Activated T-cell treated with anti-CD3 and anti-CD28 coated beads, Interleukin-2, amount 50 U/mL, for 72 hours (primary cell): ENCODE results near the gene CLDN24. TPM values are rescaled to one million over a fixed set of nuclear protein-coding genes. Genes with fewer than 3 reads are reported as not detected.
"Not testable (repeated sequence)": the region's sequence is repeated elsewhere in the genome, so short reads cannot be mapped to it uniquely, and the experiment has no call there.

Experiments
- ATAC-seq, 2 donors: fragments of 150-1000 bp; cut with Tn5 transposase; replicated peaks in 1 of 2; 2 replicates each; pipeline ENCODE4 v1.10.0; 2021; ENCODE audit warnings: moderate library complexity in 2 of 2, mild to moderate bottlenecking in 1 of 2
- DNase-seq, 2 donors: peaks; one replicate each; pipeline ENCODE4 v3.0.0; 2021 to 2022; ENCODE audit warnings: mixed read lengths in 1 of 2
- H3K27ac Mint-ChIP-seq: one replicate; pipeline ENCODE4 v1.8.0; 2022; ENCODE audit warnings: mild to moderate bottlenecking, moderate library complexity, mixed read lengths
- H3K27me3 Mint-ChIP-seq: one replicate; pipeline ENCODE4 v1.8.0; 2022; ENCODE audit warnings: low read depth, mixed read lengths
- H3K36me3 Mint-ChIP-seq, 2 donors: one replicate each; pipeline ENCODE4 v1.8.0; 2022; ENCODE audit warnings: mixed read lengths in 2 of 2, mild to moderate bottlenecking in 1 of 2; ENCODE audit not compliant: insufficient read depth in 2 of 2
- H3K4me1 Mint-ChIP-seq: one replicate; pipeline ENCODE4 v1.8.0; 2022; ENCODE audit warnings: low read depth, mixed read lengths
- H3K4me3 Mint-ChIP-seq, 2 donors: one replicate each; pipeline ENCODE4 v1.8.0; 2022; ENCODE audit warnings: mild to moderate bottlenecking in 2 of 2, mixed read lengths in 2 of 2, moderate library complexity in 2 of 2
- H3K9me3 Mint-ChIP-seq, 2 donors: one replicate each; pipeline ENCODE4 v1.8.0; 2022; ENCODE audit warnings: mixed read lengths in 2 of 2
- total RNA-seq, 2 donors: library from RNA; stranded (reverse); gene quantifications; one replicate each; pipeline ENCODE4 v1.2.3, GENCODE V29; 2022

The CLDN24 gene
- total RNA-seq, 2 donors from 2014 or later = not detected

DNA sequence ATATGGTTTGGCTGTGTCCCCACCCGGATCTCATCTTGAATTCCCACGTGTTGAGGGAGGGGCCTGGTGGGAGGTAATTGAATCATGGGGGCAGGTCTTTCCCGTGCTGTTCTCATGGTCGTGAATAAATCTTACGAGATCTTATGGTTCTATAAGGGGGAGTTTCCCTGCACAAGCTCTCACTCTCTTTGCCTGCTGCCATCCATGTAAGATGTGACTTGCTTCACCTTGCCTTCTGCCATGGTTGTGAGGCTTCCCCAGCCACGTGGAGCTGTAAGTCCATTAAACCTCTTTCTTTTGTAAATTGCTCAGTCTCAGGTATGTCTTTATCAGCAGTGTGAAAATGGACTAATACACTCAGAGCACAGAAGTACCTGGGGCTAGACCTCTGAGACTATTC lies 4.2 kb upstream of the CLDN24 start:
- H3K27me3 Mint-ChIP-seq, H3K27ac Mint-ChIP-seq, H3K4me1 Mint-ChIP-seq, H3K4me3 Mint-ChIP-seq, H3K36me3 Mint-ChIP-seq, ATAC-seq, H3K9me3 Mint-ChIP-seq, DNase-seq: not testable (repeated sequence)

DNA sequence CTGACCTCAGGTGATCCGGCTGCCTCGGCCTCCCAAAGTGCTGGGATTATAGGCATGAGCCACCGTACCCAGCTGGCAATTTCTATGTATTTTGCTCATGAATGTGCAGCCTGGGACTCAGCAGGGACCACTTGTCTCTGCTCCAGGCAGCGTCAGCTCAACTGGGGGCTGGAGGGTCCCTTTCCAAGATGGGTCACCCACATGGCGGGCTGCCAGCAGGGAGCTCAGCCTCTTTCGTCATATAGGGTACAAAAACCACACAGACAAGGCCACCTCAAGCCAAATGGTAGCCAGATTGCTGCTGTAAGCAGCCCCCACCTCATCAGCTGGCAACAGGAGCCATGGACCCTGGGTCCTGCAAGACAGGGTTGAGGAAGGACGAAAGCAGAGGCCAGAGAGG lies 2.4 kb upstream of the CLDN24 start:
- Mint-ChIP-seq H3K4me3 (no peak overlapping the region), H3K9me3 (peaks cover 0 to 3% of the 10 kb centered on the region in 2 donors), H3K27me3 (peaks cover 9% of the 10 kb centered on the region), H3K36me3 (peaks cover 0 to 4% of the 10 kb centered on the region in 2 donors), H3K4me1 (no peaks in the 10 kb centered on the region), H3K27ac (no peak overlapping the region)
- ATAC-seq (no peak), DNase-seq (no peak)

DNA sequence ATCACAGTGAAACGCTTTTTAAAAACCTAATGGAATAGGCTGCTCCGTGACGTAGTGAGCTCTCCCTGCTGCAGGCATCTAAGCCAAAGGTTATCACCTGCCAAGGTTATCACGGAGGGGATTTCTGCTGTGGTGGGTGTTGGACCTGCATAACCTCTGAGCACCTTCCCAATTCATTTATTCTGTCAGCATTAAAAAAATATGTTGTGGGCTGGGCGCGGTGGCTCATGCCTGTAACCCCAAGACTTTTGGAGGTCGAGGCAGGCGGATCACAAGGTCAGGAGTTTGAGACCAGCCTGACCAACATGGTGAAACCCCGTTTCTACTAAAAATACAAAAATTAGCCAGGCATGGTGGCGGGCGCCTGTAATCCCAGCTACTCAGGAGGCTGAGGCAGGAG lies 1.8 kb upstream of the CLDN24 start:
- not testable (repeated sequence) for H3K27me3 Mint-ChIP-seq, H3K4me3 Mint-ChIP-seq, H3K36me3 Mint-ChIP-seq, H3K27ac Mint-ChIP-seq, H3K4me1 Mint-ChIP-seq, ATAC-seq, DNase-seq, H3K9me3 Mint-ChIP-seq

DNA sequence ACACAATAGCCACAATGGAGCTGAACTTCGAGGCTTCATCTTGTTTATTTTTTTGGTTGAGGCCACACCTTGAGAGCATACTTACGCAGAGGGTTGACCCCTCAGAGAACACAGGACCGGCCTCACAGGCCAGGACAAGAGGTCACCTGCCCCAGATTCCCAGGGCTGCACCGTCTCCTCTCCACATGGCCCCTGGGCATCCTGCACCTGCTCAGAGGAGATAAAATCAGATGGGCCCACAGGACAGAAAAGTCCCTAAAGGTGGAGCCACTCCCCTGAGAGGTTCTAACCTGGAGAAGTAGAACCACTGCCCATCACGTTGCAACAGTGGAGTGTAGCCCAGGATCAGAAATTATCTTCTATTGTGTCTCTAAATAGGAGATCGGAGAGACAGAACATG lies 1.1 kb upstream of the CLDN24 start:
- Mint-ChIP-seq H3K4me1 (no peaks in the 10 kb centered on the region), H3K4me3 (no peak overlapping the region), H3K27me3 (peaks cover 9% of the 10 kb centered on the region), H3K9me3 (no peaks in the 10 kb centered on the region), H3K27ac (no peak overlapping the region), H3K36me3 (peaks cover 0 to 4% of the 10 kb centered on the region in 2 donors)
- ATAC-seq = no peak
- no peak for DNase-seq

DNA sequence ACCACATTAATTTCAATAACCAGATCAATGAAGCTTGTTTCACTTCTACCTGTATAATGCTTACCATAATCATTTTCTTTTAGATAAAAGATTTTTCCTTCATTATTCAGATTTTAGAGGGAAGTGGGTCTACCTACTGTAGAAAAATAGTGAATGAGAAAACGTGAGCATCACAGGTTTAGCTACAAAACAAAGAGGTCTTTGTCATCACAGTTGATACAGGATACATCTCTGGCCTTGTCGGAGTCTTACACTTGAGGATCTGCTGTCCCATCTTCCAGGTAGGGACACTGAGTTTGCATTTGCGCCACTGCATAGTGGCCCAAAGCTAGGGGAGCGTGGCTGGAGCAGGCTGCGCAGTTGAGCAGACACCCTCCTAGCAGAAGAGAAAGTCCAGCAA lies 710 bp downstream of the CLDN24 start:
- ATAC-seq (no peak), DNase-seq (no peak)
- H3K9me3 Mint-ChIP-seq = no peaks in the 10 kb centered on the region
- peaks cover 6% of the 10 kb centered on the region for H3K27me3 Mint-ChIP-seq
- peaks cover 0 to 1% of the 10 kb centered on the region in 2 donors for H3K36me3 Mint-ChIP-seq
- peak overlapping the region in 1 of 2 donors; percentile 40 for H3K4me3 Mint-ChIP-seq
- H3K4me1 Mint-ChIP-seq = no peaks in the 10 kb centered on the region
- peak overlapping the region; percentile 72 for H3K27ac Mint-ChIP-seq

DNA sequence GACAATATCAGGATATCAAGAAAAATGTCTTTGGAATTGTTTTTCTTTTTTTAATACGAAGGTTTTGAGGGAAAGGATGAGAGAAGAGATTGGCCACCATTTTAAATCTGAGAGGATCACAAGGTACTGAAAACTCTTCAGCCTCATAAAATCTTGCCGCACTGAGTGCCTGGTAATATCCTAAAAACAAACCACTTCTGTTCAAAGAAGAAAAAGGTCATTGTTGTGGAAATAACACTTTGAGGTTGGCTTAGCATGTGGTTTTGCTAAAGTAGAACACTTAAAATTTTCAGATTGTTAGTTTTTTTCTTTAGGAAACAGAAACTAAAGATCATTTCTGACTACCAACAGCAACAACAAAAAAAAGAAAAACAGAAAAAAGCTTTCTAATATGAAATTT lies 1.1 kb downstream of the CLDN24 start:
- DNase-seq (no peak), ATAC-seq (no peak)
- no peaks in the 10 kb centered on the region for H3K9me3 Mint-ChIP-seq
- H3K4me1 Mint-ChIP-seq = no peaks in the 10 kb centered on the region
- H3K36me3 Mint-ChIP-seq = no peaks in the 10 kb centered on the region
- peaks cover 2% of the 10 kb centered on the region for H3K27me3 Mint-ChIP-seq
- peak overlapping the region; percentile 72 for H3K27ac Mint-ChIP-seq
- H3K4me3 Mint-ChIP-seq = peak overlapping the region in 1 of 2 donors; percentile 40

DNA sequence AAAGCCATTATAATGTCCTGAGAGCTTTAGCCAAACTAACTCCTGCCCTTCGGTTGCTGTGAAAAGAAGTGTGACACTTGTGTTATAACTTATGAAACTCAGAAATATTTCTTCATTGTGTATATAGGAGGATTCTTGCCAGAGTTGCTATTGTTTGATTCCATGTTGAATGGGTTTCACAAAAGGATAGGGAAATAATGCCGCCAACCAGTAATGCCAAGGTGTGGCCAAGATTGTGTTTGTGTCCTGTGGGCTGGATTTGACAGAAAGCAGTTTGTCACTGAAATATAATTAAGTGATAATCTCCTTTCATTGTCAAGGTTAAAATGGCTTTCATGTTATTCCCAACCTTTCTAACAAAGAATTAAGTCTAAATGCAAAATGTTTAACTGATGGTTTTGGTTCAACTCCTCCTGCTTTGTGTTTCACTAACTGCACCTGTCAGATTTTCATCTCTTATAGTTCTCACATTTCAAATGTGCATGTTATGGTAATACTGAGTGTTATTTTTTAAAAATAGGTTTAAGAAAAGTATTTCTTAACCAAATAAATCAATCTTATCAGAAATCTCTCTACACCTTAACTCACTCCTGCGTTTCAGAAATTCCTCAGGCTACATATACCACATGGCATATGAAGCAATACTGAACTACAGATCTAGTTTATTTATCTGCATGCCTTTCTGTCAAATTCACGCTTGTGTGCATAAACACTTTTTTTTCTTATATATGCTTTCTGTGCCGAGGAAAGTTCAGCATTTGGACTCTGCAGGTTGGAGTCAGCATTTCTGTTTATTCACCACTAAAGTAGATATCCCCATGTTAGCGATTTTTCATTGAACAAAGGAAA lies 1.8 kb downstream of the CLDN24 start, which contains the start of gene CLDN22:
CLDN22 (minus strand) TSS at position 66 of the 849 bp plus-strand sequence; CDS start at position 8, 58 bp downstream.
- DNase-seq = no peak
- no peaks in the 10 kb centered on the region for H3K4me1 Mint-ChIP-seq
- peak within 1 kb of the TSS in 1 of 2 donors; percentile 40 for H3K4me3 Mint-ChIP-seq
- no peaks in the 10 kb centered on the region for H3K9me3 Mint-ChIP-seq
- no peak for ATAC-seq
- peak within 1 kb of the TSS; percentile 72 for H3K27ac Mint-ChIP-seq
- H3K27me3 Mint-ChIP-seq = no peaks in the 10 kb centered on the region
- no peaks in the 10 kb centered on the region for H3K36me3 Mint-ChIP-seq

DNA sequence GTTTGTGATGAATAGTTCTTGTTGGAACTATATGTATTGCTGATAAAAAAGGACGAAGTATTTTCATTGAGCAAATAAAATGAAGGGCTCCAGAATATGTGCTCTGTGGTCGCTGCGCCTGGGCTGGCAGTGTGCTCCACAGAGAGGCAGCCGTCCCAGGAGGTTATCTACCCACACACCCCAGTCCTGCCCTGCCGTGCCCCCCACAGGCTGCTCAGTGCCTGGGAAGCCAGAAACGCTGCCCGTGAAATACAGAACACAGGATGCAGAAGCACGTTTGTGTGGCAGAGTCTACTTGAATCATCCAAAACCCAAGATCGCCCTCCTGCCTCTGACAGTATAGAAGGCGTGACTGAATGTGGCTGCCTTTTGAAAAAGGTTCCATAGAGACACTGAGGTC lies 3.6 kb downstream of the CLDN24 start:
- no peaks in the 10 kb centered on the region for H3K9me3 Mint-ChIP-seq
- ATAC-seq (no peak), DNase-seq (no peak)
- no peak overlapping the region for H3K4me3 Mint-ChIP-seq
- H3K36me3 Mint-ChIP-seq = no peaks in the 10 kb centered on the region
- no peaks in the 10 kb centered on the region for H3K4me1 Mint-ChIP-seq
- H3K27me3 Mint-ChIP-seq = no peaks in the 10 kb centered on the region
- H3K27ac Mint-ChIP-seq = no peak overlapping the region

DNA sequence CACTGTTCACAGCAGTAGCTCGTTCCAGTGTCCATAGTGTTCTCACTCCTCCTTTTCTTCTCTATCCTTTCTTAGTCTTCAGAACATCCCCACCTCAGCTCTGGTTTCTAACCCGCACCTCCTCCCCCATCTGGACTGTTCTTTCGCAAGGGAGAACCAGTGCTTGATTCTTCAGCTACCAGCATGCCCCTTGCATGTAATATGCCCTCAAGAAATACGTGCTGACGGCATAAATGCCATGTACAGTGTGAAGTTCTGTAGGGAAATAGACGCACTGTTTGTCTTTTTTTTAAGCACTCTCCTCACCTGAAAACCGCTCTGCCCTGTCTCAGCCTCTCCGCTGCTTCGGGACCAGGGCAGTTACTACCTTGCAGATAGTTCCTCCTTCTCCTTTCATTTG lies 7.4 kb downstream of the CLDN24 start:
- Mint-ChIP-seq H3K27ac (no peak overlapping the region), H3K27me3 (no peaks in the 10 kb centered on the region), H3K4me3 (no peak overlapping the region), H3K4me1 (no peaks in the 10 kb centered on the region), H3K36me3 (no peaks in the 10 kb centered on the region), H3K9me3 (no peaks in the 10 kb centered on the region)
- ATAC-seq (no peak), DNase-seq (no peak)

DNA sequence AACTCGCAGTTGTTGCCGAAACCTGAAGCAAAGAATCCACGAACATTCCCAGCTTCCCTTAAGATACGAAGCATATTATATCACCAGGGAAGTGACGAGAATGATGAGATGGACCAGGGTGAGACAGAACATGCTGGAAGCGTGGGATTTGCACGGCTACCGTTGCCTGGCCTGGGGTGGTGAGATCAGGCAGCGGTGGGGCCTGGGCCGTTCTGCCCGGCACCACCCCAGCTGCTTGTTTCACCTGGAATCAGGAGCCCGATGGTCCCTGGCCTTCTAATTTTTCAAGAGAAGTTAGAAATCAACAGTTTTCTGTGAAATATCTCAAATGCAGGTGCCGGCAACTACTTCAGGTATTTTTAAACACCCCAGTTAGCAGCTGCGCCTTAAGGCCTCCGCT lies 7.9 kb downstream of the CLDN24 start:
- H3K4me1 Mint-ChIP-seq = no peaks in the 10 kb centered on the region

DNA sequence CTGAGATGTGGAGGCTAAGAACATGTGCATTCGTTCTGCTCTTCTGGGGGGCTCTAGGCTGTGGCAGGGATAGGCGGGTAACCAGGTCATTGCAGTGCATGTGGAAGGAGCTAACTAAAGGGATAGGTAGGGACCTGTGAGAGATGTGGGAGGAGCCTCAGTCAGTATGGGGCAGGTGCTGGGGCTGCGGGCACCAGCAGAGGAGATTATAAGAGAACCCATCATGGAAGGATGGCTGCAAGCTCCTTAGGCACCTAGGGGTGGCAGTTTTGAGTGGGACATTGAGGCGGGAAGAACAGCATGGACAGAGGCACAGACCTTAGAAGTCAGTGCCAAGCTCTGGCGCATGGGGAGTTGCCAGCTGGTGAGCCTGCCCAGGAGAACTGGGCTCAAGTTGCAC lies 9.4 kb downstream of the CLDN24 start:
- H3K4me1 Mint-ChIP-seq = no peaks in the 10 kb centered on the region
- no peak for ATAC-seq
- H3K36me3 Mint-ChIP-seq = no peaks in the 10 kb centered on the region
- no peak overlapping the region for H3K4me3 Mint-ChIP-seq
- no peaks in the 10 kb centered on the region for H3K27me3 Mint-ChIP-seq
- no peaks in the 10 kb centered on the region for H3K9me3 Mint-ChIP-seq
- DNase-seq = no peak
- no peak overlapping the region for H3K27ac Mint-ChIP-seq

More for the DNA sequence above, 7.9 kb downstream of the CLDN24 start:
- no peaks in the 10 kb centered on the region for H3K36me3 Mint-ChIP-seq
- ATAC-seq (no peak), DNase-seq (no peak)
- no peaks in the 10 kb centered on the region for H3K27me3 Mint-ChIP-seq
- H3K4me3 Mint-ChIP-seq = no peak overlapping the region
- no peaks in the 10 kb centered on the region for H3K9me3 Mint-ChIP-seq
- no peak overlapping the region for H3K27ac Mint-ChIP-seq

DNA sequence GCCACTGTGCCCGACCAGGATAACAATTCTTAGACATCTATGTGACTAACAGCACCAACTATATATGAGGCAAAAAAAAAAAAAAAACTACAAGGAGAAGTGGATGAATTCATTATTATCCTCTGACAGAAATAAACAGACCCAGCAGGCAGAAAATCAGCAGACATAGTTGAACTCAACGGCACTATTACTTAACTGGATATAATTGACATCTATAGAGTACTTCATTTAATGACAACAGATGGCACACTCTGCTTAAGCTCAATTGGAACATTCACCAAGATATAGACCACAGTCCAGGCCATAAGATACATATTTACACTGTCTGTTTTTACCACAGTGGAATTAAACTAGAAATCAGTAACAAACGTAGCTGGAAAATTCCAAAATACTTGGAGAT lies 15.4 kb downstream of the CLDN24 start:
- H3K27ac Mint-ChIP-seq = no peak overlapping the region
- H3K9me3 Mint-ChIP-seq = no peaks in the 10 kb centered on the region
- no peaks in the 10 kb centered on the region for H3K4me1 Mint-ChIP-seq
- H3K27me3 Mint-ChIP-seq = no peaks in the 10 kb centered on the region
- no peak for DNase-seq
- no peaks in the 10 kb centered on the region for H3K36me3 Mint-ChIP-seq
- H3K4me3 Mint-ChIP-seq = no peak overlapping the region
- ATAC-seq = no peak

DNA sequence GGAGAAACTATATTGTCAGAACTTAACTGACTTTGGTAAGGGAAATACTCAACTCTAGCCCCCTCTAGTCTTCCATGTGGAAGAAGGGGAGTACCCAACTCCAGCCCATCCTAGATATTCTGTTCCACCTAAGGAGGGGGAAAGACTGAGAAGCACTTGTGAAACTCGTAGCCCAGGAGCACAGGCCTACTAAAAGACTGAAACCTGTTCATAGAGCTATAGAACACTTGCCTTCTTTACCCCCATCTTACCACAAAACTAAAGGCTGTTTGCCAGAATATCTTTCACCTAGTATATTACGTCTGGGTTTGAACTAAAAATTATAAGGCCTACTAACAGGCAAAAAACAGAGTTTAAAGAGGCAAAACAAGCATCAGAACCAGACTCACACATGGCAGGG lies 17.7 kb downstream of the CLDN24 start:
- no peak for ATAC-seq
- Mint-ChIP-seq H3K9me3 (no peaks in the 10 kb centered on the region), H3K36me3 (no peaks in the 10 kb centered on the region)

DNA sequence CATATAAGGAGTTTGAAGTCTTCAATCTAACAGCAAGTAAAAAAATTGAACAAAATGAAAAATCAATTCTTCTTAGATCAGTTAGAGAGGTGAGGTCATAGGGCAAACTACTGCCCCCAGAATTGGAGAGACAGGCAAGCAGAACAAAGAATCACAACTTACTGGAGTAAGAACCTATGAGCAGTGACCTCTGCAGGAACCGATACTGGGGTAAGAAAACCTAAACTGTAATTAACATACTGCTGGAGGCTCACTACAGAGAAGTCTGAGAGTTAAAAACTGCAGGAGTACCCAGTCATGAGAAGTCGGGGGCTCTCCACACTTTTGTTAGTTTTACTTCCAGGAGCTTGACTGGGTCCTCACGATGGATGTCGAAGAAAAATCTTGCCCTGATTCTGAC lies 18.2 kb downstream of the CLDN24 start:
- Mint-ChIP-seq H3K9me3 (no peaks in the 10 kb centered on the region), H3K4me1 (no peaks in the 10 kb centered on the region), H3K27ac (no peak overlapping the region), H3K36me3 (no peaks in the 10 kb centered on the region), H3K27me3 (no peaks in the 10 kb centered on the region), H3K4me3 (no peak overlapping the region)
- ATAC-seq (no peak), DNase-seq (no peak)

More for the DNA sequence above, 17.7 kb downstream of the CLDN24 start:
- no peaks in the 10 kb centered on the region for H3K4me1 Mint-ChIP-seq
- no peak for DNase-seq
- H3K27ac Mint-ChIP-seq = no peak overlapping the region
- no peak overlapping the region for H3K4me3 Mint-ChIP-seq
- no peaks in the 10 kb centered on the region for H3K27me3 Mint-ChIP-seq
